Fibroblast of the conjunctiva (primary cell): Measurements from ENCODE around the gene ACVR2B.
"Not testable (repeated sequence)": the region's sequence is repeated elsewhere in the genome, so short reads cannot be mapped to it uniquely, and the experiment has no call there.

Experiments used
- DNase-seq: peaks from one replicate; pipeline ENCODE4 v3.0.0-alpha.2; 2010; ENCODE audit warnings: low read depth

The ACVR2B gene

GRCh38 chr3:38453075-38453912 is at the start of gene ACVR2B:
ACVR2B (plus strand) TSS chr3:38453890; CDS start chr3:38454323, 433 bp downstream.
- DNase-seq: peak; percentile 37

GRCh38 chr3:38404286-38404685 is 49.4 kb upstream of the ACVR2B start:
- DNase-seq: peak; percentile 57

- DNase-seq: no peak
Measured at GRCh38 chr3:38411591-38411990, 42.1 kb upstream of the ACVR2B start.

GRCh38 chr3:38420758-38421157 is 32.9 kb upstream of the ACVR2B start:
- DNase-seq: not testable (repeated sequence)

GRCh38 chr3:38421679-38422336 is 31.9 kb upstream of the ACVR2B start:
- no peak for DNase-seq

GRCh38 chr3:38426798-38427426 is 26.8 kb upstream of the ACVR2B start:
- DNase-seq: not testable (repeated sequence)

GRCh38 chr3:38432871-38433658 is 20.6 kb upstream of the ACVR2B start:
- DNase-seq: not testable (repeated sequence)

GRCh38 chr3:38433661-38434060 is 20.0 kb upstream of the ACVR2B start:
- not testable (repeated sequence) for DNase-seq

- DNase-seq: not testable (repeated sequence)
Measured at GRCh38 chr3:38438436-38439069, 15.1 kb upstream of the ACVR2B start.

GRCh38 chr3:38443205-38443604 is 10.5 kb upstream of the ACVR2B start:
- DNase-seq: not testable (repeated sequence)

- no peak for DNase-seq
Measured at GRCh38 chr3:38446085-38446686, 7.5 kb upstream of the ACVR2B start.

GRCh38 chr3:38446812-38447211 is 6.9 kb upstream of the ACVR2B start:
- DNase-seq: no peak

GRCh38 chr3:38450853-38451252 is 2.8 kb upstream of the ACVR2B start:
- no peak for DNase-seq

- DNase-seq: no peak
Measured at GRCh38 chr3:38453913-38454177, 155 bp downstream of the ACVR2B start.

GRCh38 chr3:38454178-38454883 is 641 bp downstream of the ACVR2B start:
- DNase-seq: no peak

GRCh38 chr3:38454884-38455638 is 1.4 kb downstream of the ACVR2B start:
- no peak for DNase-seq

GRCh38 chr3:38455639-38456430 is 2.1 kb downstream of the ACVR2B start:
- DNase-seq: no peak

GRCh38 chr3:38457111-38458003 is 3.7 kb downstream of the ACVR2B start:
- DNase-seq: no peak
